HG02571 (cell line): Measurements from ENCODE around the gene GFPT2.
A peak's percentile ranks its signal among the peaks of the same experiment; 100 is the strongest.

Source experiments
- ATAC-seq: cut with Tn5 transposase; IDR thresholded peaks from one replicate; pipeline ENCODE4 v1.9.1; 2021; ENCODE audit warnings: mild to moderate bottlenecking, moderate library complexity; ENCODE audit not compliant: unreplicated experiment

The GFPT2 gene

GRCh38 chr5:180352116-180353047 is 754 bp downstream of the GFPT2 start:
- peak; percentile 8 for ATAC-seq

GRCh38 chr5:180350711-180351465 is 2.2 kb downstream of the GFPT2 start:
- no peak for ATAC-seq

- ATAC-seq = no peak
Measured at GRCh38 chr5:180350296-180350695, 2.8 kb downstream of the GFPT2 start.

GRCh38 chr5:180349391-180349790 is 3.7 kb downstream of the GFPT2 start:
- no peak for ATAC-seq

GRCh38 chr5:180348336-180348735 is 4.8 kb downstream of the GFPT2 start:
- no peak for ATAC-seq

- ATAC-seq = no peak
Measured at GRCh38 chr5:180347702-180348101, 5.4 kb downstream of the GFPT2 start.

- no peak for ATAC-seq
Measured at GRCh38 chr5:180346358-180346757, 6.8 kb downstream of the GFPT2 start.

- ATAC-seq = no peak
Measured at GRCh38 chr5:180345781-180346180, 7.4 kb downstream of the GFPT2 start.

- ATAC-seq = no peak
Measured at GRCh38 chr5:180345186-180345585, 8.0 kb downstream of the GFPT2 start.

GRCh38 chr5:180344696-180344999 is 8.5 kb downstream of the GFPT2 start:
- ATAC-seq = no peak

GRCh38 chr5:180343831-180344695 is 9.1 kb downstream of the GFPT2 start:
- ATAC-seq = no peak

- ATAC-seq = no peak
Measured at GRCh38 chr5:180343110-180343830, 9.9 kb downstream of the GFPT2 start.

- no peak for ATAC-seq
Measured at GRCh38 chr5:180341595-180341994, 11.5 kb downstream of the GFPT2 start.

- no peak for ATAC-seq
Measured at GRCh38 chr5:180340856-180341255, 12.3 kb downstream of the GFPT2 start.

- ATAC-seq = no peak
Measured at GRCh38 chr5:180339583-180340183, 13.5 kb downstream of the GFPT2 start.

- ATAC-seq = no peak
Measured at GRCh38 chr5:180338001-180338707, 15.0 kb downstream of the GFPT2 start.

GRCh38 chr5:180336234-180337020 is 16.7 kb downstream of the GFPT2 start:
- ATAC-seq = no peak

- no peak for ATAC-seq
Measured at GRCh38 chr5:180335614-180336233, 17.4 kb downstream of the GFPT2 start.
